Thyroid gland (tissue), 4 donors: Measurements from ENCODE around the gene TTLL13.

Experiments
- CTCF ChIP-seq, 6 experiments: fragments of 200-600 bp in 3 of 6; fragments of 450-650 bp in 3 of 6; sonication (generic) in 3 of 6; IDR thresholded peaks; one replicate each; pipeline ENCODE4 v1.5.1; 2016 to 2019; ENCODE audit warnings: antibody characterized with exemption in 6 of 6, mild to moderate bottlenecking in 2 of 6, inconsistent platforms in 1 of 6, moderate library complexity in 1 of 6
- POLR2A ChIP-seq, 2 donors: fragments of 450-650 bp; IDR thresholded peaks; one replicate each; pipeline ENCODE4 v1.6.1; 2017; ENCODE audit warnings: antibody characterized with exemption in 2 of 2, mild to moderate bottlenecking in 2 of 2, moderate library complexity in 1 of 2

- TF ChIP-seq CTCF (IDR thresholded peaks at IDR 0.05) (no peak), POLR2A (IDR thresholded peaks at IDR 0.05) (no peak)
Observed at GRCh38 chr15:90306560-90306959, 57.2 kb downstream of the TTLL13 start.
